T-helper 9 cell (primary cell): Measurements from ENCODE around the gene SMIM45.

ENCODE experiments used
- DNase-seq: peaks from one replicate; pipeline ENCODE4 v3.0.0-alpha.2; 2020

SMIM45 gene

DNA sequence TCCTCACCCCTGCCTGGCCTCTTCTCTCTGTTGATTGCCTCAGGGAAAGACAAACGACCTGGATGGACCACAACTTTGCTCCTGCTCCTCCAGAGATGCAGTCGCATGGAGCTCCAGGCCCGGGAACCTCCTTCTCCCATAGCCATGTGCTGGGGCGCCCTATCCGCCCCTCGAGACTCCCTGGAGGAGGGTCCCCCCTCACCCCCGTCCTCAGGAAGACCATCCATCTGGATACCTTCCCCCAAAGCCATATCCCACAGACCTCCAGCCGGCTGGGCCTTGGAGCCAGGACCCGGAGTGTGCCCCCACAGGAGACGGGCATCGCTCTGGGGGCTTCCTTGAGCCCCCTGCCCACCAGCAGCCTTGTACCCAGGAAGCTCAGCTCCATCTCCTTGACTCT is 19.5 kb downstream of the SMIM45 start:
- no peak for DNase-seq

DNA sequence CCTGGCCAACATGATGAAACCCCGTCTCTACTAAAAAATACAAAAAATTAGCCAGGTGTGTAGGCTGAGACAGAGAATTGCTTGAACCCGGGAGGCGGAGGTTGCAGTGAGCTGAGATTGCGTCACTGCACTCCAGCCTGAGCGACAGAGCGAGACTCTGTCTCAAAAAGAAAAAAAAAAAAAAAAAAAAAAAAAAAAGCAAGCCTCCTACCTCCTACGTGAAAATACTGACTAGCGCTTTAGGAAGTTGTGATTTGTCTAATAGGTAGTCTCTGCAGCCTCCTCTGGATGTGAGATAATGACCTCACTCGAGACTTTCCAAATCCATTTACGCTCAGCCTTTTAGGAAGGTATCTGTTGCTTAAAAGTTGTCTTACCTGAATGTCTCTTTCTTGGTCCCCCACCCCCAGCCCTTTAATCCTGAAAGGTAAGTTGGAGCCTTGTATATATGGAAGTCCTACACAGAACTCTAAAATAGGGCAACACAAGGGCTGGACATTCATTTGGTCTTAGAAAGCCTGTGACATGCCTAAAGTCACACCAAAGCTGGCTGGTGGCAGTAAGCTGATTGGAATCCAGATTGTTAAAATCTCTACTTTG is 22.8 kb downstream of the SMIM45 start:
- no peak for DNase-seq

DNA sequence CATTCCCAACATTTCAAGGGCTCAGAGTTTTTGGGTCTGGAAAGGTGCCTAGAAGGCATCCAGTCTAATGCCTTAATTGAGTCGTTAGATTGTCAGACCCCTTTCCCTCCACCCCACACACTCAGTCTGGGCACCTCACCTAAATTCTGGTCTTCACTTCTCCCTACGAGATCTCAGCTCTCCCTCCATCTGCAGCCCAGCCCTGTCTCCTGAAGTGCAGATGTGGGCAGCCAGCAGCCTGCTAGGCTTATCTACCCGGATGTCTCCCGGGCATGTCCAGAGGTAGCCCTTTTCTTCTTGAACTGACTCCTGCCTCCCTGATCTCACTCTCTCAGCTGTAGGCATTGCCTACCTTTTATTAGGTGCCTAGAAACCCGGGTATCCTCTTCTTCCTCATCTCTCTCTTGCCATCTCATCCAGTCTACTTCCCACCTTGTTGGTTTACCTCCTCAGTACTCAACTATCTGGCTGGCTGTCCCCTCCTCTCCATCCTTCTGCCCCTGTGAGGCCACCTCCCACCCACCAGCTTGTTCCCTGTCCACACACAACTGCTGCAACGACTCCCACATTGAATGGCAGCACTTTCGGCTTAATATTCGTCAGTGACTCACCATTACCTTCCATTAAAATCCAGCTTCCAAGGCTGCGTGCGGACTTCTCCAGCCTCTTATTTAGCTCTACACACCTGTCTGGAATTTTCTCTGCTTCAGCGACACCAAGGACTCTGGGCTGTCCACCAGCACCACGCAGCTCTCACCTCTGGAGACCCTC is 23.5 kb downstream of the SMIM45 start:
- no peak for DNase-seq

DNA sequence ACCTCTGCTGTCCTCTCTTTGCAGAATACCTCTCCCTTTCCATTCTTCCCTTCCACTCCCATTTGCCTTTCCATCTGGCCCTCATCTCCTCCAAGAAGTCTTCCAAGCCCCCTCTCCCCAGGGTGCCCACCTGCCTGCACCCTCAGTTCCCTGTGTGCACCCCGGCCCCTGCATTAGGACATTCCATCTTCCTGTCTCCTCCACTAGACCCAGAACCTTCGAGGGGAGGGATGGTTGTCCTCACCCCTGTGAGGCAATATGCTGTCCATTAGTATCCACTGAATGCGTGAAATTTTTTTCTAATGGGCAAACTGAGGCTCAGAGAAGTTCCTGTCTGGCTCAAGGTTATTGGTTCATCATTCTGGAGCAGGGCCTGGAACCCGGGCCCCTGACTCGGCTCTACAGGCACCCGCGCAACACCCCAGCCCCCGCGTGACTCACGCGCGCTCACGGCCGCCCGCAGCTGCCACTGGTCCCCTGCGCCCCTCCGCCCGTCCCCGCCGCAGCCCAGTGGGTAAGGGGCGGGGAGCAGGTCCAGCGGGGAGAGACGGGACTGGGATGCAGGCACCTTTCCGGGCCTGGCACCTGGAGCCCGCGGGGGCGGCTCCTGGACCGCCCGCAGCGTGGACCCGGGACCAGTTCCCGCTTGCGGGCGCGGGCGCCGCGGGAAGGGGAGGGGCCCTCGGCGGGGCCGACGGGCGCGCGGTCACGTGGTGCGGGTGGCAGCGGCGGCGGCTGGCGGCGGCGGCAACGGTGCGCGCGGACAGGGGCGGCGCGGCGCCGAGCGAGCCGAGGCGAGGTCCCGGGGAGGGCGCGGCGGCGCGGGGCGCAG is 24.3 kb downstream of the SMIM45 start:
- peak; percentile 37 for DNase-seq

DNA sequence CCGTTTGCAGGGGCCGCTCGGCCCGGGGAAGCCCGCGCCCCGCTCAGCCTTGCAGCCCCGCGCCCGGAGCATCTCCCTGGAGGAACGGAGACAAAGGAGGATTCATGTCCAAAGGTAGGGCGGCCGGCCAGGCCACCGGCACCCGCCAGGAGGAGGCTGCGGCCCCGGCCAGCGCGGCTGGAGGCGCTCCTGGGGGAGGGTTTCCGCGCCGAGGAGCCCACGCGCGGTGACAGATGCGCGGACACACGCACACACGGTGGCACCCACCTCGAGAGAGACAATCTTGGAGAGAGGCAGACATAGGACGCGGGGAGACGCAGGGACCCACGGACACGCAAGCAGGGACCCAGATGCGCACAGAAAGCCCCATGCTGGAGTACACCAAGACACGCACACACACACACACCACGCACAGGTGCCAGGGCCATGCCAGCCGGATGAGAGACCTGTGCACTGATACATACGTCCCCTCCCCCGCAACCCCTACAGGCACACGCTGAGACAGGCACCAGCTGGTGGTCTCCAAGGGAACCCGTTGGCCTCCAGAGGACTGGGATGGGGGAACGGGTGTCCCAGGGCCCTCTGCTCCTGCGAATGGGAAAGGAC is 25.1 kb downstream of the SMIM45 start:
- DNase-seq, result no peak

DNA sequence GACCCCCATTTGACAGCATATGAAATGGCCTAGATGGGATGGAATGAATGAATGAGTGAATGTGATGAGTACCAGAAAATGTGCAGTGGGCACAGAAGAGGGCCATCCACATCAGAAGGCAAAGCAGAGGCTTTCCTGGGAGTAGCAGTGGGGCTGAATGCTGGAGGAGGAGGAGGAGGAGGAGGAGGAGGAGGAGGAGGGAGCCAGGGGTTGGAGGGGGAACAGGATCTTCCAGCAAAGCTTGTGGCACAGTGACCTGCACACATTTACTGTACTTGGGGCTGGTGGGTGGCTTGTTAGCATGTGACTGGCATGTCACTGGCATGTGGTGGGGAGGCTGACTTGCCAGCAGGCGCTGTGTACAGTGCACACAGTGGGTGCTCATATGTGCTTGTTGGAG is 26.8 kb downstream of the SMIM45 start:
- no peak for DNase-seq

DNA sequence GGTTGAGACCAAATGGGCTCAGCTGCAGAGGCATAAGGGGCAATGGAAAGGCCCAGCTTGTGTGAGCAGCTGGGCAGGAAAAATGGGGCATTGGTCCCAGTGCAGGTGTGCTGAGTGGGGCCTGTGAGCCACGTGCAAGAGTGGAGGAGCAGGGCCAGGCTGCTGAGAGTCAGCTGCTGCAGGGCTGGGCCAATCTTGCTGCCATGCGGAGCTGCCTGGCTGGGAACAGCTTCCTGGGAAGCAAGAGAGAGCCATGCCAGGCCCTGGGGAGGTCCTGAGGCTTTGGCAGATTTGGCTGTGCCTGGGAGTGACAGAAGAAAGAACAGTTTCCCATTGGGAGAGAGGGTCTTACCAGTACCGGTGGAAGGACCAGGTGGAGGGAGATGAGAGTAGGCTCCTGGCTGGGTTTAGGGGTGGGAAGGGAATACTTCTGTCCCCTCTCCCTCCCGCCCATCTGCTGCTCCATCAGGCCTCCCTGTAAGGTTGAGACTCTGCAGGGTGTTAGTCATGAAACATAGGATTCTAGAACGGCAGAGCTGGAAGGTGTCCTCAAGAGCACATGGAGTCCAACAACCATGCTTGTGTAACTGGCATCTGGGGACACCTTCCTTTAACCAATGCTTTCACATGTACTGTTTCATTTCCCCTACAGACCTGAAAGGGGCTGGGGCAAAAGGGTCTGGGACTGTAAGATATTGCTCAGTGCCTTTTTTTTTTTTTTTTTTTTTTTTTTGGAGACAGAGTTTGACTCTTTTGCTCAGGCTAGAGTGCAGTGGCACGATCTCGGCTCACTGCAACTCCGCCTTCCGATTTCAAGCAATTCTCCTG is 27.7 kb downstream of the SMIM45 start:
- DNase-seq, result no peak

DNA sequence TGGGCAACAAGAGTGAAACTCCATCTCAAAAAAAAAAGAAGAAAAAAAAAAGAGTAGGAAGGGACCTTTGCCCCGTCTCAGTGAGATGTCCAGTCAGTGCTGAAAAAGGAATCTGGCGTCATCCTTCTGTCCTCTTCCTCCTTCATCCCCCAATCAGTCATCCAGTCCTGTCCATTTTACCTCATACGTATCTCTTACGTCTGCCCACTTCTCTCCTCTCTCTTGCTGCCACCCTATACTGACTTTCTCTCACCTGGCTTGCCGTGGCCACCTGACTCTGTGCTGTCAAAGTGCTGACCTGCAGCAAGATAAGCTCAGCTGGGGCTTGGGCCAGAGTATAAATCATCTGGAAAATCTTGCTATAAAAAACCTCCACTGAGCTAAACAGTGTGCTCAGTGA is 30.9 kb downstream of the SMIM45 start:
- no peak for DNase-seq

DNA sequence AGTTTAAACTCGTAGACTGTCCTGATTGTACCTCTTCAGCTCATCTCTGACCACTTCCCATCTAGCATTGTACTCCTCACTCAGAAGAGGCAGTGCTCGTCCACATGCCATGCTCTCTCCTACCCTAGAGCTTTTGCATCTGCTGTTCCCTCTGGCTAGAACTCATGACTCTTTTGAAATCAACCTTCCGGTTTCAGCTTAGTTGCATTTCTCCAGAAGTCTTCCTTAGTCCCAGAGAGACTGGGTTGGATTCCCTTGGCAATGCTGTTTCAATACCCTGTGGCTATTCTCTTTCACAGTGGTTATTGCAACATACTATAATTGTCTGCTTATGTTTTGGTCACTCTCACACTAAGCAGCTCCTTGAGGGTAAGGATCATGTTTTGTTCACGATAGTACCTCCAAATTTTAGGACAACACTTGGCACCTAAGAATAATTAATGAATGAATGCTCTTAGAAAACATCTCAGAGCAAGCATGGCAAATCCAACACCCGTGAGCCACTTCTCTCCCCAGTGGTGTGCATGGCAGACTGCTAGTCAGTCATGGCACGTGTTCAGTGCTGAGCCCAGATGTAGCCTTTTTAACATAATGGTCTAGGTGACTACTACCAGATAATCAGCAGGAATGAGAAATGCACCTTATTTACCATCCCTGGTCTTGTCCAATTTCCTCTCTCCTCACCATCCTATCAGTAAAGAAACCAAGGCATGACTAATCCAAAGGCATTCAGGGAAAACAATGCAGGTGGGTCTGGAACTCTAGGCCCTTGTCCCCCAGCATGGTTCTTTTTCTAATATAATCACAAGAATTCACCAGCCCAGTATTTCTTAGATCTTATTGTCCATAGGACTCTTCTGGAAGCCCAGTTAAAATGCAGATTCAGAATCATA is 31.8 kb downstream of the SMIM45 start:
- no peak for DNase-seq

DNA sequence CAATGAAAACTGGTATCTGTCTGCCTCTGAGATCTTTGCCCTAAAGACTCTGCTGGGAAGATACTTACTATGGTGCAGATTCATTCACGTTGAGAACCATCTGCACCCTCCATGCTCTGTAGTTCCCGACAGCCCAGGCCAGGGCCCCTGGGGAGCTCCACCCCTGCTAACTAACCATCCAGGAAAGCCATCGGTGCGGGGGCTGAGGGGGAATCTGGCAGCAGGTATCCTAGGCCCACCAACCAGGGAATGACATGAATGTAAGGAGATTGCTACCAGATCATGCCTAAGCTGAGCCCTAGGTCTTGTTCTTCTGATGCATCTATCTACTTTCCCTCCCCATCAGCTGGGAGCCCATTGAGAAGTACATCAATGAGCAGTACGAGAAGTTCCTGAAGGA is 35.3 kb downstream of the SMIM45 start:
- DNase-seq, result no peak

DNA sequence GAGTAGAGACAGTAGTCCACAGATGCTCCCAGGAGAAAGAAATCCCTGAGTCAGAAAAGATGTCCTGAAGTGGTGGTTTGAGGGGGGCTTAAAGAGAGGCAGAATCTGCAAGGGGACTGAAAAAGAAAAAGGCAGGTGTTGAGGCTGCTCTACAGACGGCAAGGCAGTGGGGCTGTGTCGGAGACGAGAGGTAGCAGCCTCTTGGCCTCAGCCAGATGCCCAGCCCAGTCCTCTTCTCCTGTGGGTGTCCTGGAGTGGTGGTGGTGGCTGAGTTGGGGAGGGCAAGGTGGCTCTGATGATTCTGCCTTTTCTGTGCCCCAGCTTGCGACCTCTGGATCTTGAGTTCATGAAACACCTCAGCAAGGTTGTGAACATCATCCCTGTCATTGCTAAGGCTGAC is 37.3 kb downstream of the SMIM45 start:
- no peak for DNase-seq

DNA sequence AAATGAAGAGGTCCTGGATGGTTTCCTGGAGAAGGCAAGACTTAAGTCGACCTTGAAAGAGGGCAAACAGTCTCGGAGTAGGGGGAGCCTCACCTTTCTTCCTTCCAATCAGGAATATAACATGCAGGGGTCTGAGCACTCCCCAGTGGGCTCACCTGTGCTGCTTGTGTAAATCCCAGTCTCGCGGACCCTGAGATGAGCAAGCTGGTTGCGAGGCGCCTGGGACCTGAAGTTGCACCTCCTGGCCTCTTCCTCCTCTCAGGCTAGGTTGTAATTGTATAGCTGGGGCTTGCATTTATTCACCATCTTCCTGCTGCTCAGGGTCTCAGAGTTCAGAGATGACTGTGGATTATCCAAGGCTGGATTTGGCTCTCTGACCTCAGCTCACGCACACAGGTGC is 39.2 kb downstream of the SMIM45 start:
- no peak for DNase-seq

DNA sequence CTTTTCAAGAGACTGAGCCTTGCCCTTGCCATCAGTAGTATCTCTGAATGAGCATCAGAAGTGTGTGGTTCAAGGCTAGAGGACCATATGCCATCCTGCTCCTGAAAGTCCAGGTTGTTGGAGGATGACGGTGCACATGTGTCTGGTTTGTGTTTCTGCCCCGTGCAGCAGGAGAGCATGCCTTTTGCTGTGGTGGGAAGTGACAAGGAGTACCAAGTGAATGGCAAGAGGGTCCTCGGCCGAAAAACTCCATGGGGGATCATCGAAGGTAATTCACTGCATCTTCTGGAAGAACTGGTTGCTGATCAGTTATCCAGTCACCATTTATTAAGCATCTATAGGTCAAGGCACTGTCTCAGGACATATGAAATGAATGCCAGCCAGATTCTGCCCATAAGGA is 40.5 kb downstream of the SMIM45 start:
- DNase-seq, result no peak

DNA sequence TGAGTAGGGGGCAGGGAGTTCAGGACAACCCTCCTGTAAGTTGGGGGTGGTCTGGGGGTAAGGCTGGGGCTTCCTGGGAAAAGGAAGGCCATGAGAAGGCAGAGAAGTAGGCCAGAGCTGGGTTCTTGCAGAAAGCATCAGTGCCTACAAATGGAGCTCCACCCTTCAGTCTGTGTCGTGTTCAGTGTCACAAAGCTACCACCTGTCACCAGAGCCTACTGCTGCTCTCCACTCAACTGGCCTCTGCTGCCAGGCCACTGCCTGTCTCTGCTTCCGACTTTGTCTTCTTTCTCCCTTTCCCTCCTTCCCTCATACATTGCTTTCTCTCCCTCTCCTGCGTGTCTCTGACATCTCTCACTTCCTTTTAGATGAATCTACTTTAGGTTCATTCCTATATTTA is 43.3 kb downstream of the SMIM45 start:
- no peak for DNase-seq

DNA sequence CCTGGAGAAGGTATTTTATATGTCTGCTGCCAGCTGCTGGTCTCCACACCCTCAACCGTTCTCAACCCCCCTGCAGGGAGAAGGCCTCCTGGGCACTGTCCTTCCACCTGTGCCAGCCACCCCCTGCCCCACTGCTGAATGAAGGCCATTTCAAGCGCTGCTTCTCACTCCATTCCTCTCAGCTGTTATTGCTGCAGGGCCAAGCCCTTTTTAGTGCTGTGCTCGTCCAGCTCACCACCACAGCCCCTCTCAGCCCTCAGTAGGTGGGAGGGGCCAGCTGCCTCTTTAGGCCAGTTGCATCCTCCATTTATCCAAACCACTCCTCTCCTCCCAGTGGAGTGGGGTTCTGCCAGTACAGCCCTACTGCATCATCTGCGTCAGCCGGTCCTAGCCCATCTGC is 44.9 kb downstream of the SMIM45 start:
- DNase-seq, result no peak

DNA sequence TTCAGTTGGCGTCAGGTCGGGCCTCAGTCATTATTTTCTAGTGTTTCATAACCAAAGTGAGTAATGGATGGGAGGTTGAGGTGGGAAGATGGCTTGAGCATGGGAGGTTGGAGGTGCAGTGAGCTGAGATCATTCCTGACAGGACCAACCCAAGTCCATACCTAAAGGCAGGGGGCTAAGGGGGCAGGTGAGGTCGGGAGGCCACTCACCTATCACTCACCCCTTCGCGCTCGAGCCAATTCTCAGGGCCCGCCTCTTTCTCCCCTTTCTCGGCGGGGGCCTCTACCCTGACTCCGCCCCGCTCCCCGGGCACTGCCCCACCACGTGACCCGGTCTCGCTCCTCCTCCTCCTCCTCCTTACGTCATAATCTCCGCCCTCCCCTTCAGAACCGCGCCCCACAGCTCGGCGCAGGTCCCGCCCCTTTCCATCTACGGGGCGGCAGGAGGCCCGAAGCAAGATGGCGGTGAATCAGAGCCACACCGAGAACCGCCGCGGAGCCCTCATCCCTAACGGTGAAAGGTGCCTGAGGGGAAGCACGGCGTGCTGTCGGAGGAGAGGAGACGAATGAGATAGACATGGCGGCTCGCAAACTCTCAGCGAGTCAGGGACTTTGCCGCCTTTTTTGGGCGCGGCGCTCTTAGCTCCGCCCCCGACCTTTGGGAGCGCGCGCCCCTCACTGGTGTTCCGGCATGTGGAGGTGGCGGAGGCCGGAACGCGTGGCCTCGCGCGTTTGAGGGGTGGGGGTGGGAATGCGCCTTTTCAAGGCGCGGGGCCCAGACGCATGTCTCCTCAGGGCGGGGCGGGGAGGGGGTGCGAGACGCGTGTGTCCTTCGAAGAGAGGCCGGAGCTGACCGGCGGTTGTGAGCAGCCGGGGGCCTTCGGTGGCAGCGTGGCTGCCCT is 46.7 kb downstream of the SMIM45 start, which contains the start of gene WBP2NL:
Gene WBP2NL, plus strand, starts transcription at position 428 of the 901 bp plus-strand sequence. Its CDS starts 31 bp downstream, at position 459.
- peak; percentile 78 for DNase-seq

DNA sequence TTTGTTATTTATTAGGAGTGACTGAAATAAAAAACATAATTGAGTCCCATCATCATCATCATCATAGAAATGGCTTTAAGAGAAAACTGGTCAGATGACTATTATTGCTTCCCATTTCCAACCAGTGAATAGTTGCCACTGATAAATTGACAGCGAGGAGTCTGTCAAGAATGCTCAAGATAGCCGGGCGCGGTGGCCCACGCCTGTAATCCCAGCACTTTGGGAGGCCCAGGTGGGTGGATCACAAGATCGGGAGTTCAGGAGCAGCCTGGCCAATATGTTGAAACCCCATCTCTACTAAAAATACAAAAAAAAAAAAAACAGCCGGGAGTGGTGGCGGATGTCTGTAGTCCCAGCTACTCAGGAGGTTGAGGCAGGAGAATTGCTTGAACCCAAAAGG is 48.5 kb downstream of the SMIM45 start:
- DNase-seq, result no peak

DNA sequence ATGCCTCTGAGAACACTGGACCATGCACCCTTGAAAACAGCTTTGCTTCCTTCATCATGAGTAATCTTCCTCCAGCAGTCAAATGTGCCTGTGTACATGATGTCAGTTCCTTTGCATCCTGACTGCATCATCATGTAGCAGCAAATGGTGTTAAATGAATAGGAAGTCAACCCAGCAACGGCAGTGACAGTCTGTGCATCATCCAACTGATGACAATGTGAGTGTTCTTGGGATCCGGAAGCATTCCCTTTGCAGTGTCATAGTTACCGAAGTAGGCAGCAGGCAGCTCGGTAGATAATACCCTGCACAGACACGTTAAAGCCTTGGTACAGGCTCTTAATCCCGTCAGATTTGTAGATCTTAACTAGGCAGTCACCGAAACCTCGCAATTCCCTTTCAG is 49.2 kb downstream of the SMIM45 start:
- no peak for DNase-seq

DNA sequence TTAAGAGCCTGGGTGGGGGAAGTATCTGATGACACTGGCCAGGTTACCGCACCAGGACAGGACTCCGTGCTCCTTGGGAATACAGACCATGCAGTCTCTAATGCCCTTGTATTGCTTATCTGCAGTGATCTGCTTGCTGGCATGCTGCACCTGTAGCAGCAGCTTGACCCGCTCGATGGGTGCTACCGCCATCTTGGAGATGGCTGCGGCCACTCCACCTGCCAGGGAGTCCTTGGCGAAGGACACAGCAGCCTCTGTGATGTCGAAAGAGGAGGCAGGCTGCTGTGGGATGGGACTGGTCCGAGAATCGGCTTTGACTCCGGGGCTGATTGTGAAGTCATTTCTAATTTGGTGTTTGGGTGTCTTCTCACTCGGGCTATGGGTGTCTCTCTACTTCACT is 49.8 kb downstream of the SMIM45 start:
- DNase-seq, result no peak

DNA sequence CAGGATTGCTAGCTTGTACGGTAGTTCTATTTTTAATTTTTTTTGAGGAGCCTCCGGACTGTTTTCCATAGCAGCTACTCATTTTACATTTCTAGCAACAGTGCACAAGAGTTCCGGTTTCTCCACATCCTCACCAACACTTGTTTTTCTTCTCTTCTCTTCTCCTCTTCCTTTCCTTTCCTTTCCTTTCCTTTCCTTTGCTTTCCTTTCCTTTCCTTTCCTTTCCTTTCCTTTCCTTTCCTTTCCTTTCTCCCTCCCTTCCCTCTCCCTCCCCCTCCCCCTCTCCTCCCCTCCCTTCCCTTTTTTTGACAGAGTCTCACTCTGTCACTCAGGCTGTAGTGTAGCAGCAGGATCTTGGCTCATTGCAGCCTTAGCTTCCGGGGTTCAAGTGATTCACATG is 56.0 kb downstream of the SMIM45 start:
- DNase-seq, result no peak
